ENCODE data around the gene CBFA2T3. TPM values are rescaled to one million over a fixed set of nuclear protein-coding genes. Genes with fewer than 3 reads are reported as not detected.

CBFA2T3 gene
- 0.27 to 0.81 TPM (median 0.43 TPM) in 5 replicates for total RNA-seq (2022; extraction: Qiagen RNA extraction; ENCODE audit: low read depth)

GRCh38 chr16:88977018-88977811 lies at the start of gene CBFA2T3:
Gene CBFA2T3 (minus strand): TSS chr16:88977207. CDS start chr16:88976807, 400 bp downstream.

DNA sequence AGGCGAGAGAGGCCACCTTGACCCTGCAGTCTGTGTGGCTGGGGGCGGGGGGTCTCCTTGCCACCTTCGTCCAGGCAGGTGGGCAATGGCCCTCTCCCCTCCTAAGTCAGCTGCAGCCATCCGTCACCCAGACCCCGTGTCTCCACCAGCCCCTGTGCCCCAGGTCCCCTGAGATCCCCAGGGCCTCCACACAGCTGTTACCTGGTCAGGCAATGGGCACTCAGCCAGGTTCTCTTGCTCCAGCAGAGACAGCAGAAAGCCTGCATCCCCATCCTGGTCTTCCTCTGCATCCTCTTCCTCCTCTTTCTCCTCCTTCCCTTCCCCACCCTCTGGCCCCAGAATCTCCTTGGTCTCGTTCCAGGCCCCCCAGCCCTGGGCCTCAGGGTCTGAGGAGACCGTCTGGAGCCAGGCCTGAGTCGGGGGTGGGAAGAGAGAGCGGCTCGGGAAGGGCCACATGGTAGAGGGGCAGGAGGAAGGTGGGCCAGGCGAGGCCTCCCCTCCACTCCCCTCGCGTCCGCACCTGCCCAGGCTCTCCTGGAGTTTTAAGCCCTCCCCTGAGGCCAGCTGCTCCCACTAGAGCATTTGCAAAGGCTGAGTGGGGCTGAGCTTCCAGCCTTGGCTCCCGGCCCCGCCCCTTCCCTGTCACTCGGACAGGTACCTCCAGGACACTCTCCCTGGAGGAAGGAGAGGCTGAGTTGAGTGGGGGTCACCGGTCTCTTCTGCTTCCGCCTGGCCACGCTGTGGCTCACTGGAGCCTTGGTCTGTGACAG lies 110.7 kb downstream of the CBFA2T3 start, which contains the start of gene PABPN1L:
PABPN1L (minus strand) TSS at position 510 of the 770 bp plus-strand sequence; CDS start at position 456, 54 bp downstream.

DNA sequence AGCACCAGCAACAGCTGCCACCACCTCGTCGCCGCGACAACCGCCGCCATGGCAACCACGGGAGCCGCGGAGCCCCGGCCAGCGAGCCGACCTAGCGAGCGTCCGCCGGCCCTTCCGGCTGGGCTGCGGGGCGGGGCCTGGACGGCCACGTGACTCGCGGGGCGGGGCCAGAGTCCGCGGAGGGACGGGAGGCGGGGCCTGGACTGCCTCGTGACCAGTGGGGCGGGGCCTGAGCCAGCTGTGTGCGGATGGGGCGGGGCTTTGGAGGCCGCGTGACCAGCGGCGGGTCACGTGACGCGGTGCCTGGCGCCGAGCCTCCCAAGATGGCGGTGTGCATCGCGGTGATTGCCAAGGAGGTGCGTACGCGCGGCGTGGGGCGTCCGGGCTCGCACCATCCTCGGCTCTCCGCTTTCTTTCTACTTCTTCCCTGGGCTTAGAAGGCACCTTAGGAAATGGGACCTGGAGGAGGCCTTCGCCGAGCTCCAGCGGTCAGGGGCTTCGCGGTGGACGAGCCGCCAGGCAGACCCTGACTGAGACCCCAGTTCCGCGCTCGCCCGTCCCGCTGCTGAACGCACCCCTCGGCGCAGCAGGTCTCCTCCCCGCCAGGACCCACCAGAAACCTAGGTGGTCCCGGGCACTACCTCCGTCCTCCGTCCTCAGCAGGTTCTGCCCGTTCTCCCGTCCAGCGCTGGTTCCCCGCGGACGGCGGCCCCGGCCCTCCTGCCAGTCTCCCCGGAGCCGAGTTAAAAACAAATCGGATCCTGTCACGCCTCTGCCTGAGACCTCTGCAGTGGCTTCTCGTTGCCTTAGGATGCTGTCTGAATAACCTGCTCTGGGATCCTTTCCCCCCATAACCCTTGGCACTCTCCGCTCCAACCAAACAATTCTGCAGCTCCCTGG lies 119.9 kb downstream of the CBFA2T3 start, which contains the start of the genes GALNS and TRAPPC2L:
GALNS (minus strand) TSS at position 120 of the 900 bp plus-strand sequence; CDS start at position 50, 70 bp downstream.
TRAPPC2L (plus strand) TSS at position 300 of the 900 bp plus-strand sequence; CDS start at position 324, 24 bp downstream.

Other genes with a start within 250 kb of the CBFA2T3 start
- 110 to 147 TPM (median 137 TPM) in 5 replicates for gene PIEZO1, start 192.0 kb downstream of the CBFA2T3 start, total RNA-seq (2022; extraction: Qiagen RNA extraction; ENCODE audit: low read depth)
- 25.6 to 32.0 TPM (median 29.9 TPM) in 5 replicates for gene CDT1, start 173.4 kb downstream of the CBFA2T3 start, total RNA-seq (2022; extraction: Qiagen RNA extraction; ENCODE audit: low read depth)
- 310 to 457 TPM (median 407 TPM) in 5 replicates for gene APRT, start 165.3 kb downstream of the CBFA2T3 start, total RNA-seq (2022; extraction: Qiagen RNA extraction; ENCODE audit: low read depth)
- 33.8 to 47.9 TPM (median 47.0 TPM) in 5 replicates for gene GALNS, start 120.3 kb downstream of the CBFA2T3 start, total RNA-seq (2022; extraction: Qiagen RNA extraction; ENCODE audit: low read depth)
- gene TRAPPC2L, start 120.1 kb downstream of the CBFA2T3 start, total RNA-seq (2022; extraction: Qiagen RNA extraction; ENCODE audit: low read depth) = 101 to 127 TPM (median 106 TPM) in 5 replicates
- not detected in 5 replicates for gene PABPN1L, start 110.5 kb downstream of the CBFA2T3 start, total RNA-seq (2022; extraction: Qiagen RNA extraction; ENCODE audit: low read depth)
- 17.7 to 19.2 TPM (median 18.1 TPM) in 5 replicates for gene ACSF3, start 116.6 kb upstream of the CBFA2T3 start, total RNA-seq (2022; extraction: Qiagen RNA extraction; ENCODE audit: low read depth)
- gene CDH15, start 194.5 kb upstream of the CBFA2T3 start, total RNA-seq (2022; extraction: Qiagen RNA extraction; ENCODE audit: low read depth) = 0.06 to 0.24 TPM (median 0.13 TPM) in 4 of 5 replicates, not detected in the other
- gene SLC22A31, start 223.3 kb upstream of the CBFA2T3 start, total RNA-seq (2022; extraction: Qiagen RNA extraction; ENCODE audit: low read depth) = 1.1 to 1.9 TPM (median 1.3 TPM) in 5 replicates
- 9.2 to 13.2 TPM (median 11.1 TPM) in 5 replicates for gene ZNF778, start 240.5 kb upstream of the CBFA2T3 start, total RNA-seq (2022; extraction: Qiagen RNA extraction; ENCODE audit: low read depth)

Measured in A549 treated with GW870086 at 1 μM for 4 hours (cell line).